NCI-H146 (cell line): ENCODE results near the gene HDAC4.
A peak's percentile ranks its signal among the peaks of the same experiment; 100 is the strongest.

Experiments
- DNase-seq: peaks from one replicate; lab custom pipeline; 2025; lab: John Stamatoyannopoulos, UW

The HDAC4 gene

GRCh38 chr2:239120664-239121063 is 280.2 kb downstream of the HDAC4 start:
- no peak for DNase-seq

GRCh38 chr2:239119346-239120126 is 281.3 kb downstream of the HDAC4 start:
- DNase-seq: no peak

- no peak for DNase-seq
Observed at GRCh38 chr2:239118675-239119211, 282.1 kb downstream of the HDAC4 start.

GRCh38 chr2:239118264-239118663 is 282.6 kb downstream of the HDAC4 start:
- no peak for DNase-seq

- no peak for DNase-seq
Observed at GRCh38 chr2:239117831-239118230, 283.0 kb downstream of the HDAC4 start.

- DNase-seq: no peak
Observed at GRCh38 chr2:239116456-239117246, 284.2 kb downstream of the HDAC4 start.

GRCh38 chr2:239115616-239116015 is 285.2 kb downstream of the HDAC4 start:
- DNase-seq: no peak

- no peak for DNase-seq
Observed at GRCh38 chr2:239114616-239115265, 286.1 kb downstream of the HDAC4 start.

- no peak for DNase-seq
Observed at GRCh38 chr2:239114119-239114581, 286.7 kb downstream of the HDAC4 start.

- DNase-seq: no peak
Observed at GRCh38 chr2:239113615-239114014, 287.2 kb downstream of the HDAC4 start.

GRCh38 chr2:239113171-239113570 is 287.6 kb downstream of the HDAC4 start:
- DNase-seq: peak; percentile 6

GRCh38 chr2:239112127-239112774 is 288.6 kb downstream of the HDAC4 start:
- DNase-seq: no peak

- DNase-seq: no peak
Observed at GRCh38 chr2:239111401-239112100, 289.3 kb downstream of the HDAC4 start.

GRCh38 chr2:239110595-239111048 is 290.2 kb downstream of the HDAC4 start:
- no peak for DNase-seq

GRCh38 chr2:239109928-239110545 is 290.8 kb downstream of the HDAC4 start:
- no peak for DNase-seq

GRCh38 chr2:239109041-239109927 is 291.5 kb downstream of the HDAC4 start:
- DNase-seq: peak; percentile 89

GRCh38 chr2:239108459-239108858 is 292.4 kb downstream of the HDAC4 start:
- DNase-seq: no peak

- no peak for DNase-seq
Observed at GRCh38 chr2:239107936-239108335, 292.9 kb downstream of the HDAC4 start.

GRCh38 chr2:239106966-239107365 is 293.9 kb downstream of the HDAC4 start:
- DNase-seq: no peak
